ENCODE measurements around the gene KLHL11. TPM values are rescaled to one million over a fixed set of nuclear protein-coding genes. Genes with fewer than 3 reads are reported as not detected.
A peak's percentile ranks its signal among the peaks of the same experiment; 100 is the strongest.

Gene KLHL11, protein sequence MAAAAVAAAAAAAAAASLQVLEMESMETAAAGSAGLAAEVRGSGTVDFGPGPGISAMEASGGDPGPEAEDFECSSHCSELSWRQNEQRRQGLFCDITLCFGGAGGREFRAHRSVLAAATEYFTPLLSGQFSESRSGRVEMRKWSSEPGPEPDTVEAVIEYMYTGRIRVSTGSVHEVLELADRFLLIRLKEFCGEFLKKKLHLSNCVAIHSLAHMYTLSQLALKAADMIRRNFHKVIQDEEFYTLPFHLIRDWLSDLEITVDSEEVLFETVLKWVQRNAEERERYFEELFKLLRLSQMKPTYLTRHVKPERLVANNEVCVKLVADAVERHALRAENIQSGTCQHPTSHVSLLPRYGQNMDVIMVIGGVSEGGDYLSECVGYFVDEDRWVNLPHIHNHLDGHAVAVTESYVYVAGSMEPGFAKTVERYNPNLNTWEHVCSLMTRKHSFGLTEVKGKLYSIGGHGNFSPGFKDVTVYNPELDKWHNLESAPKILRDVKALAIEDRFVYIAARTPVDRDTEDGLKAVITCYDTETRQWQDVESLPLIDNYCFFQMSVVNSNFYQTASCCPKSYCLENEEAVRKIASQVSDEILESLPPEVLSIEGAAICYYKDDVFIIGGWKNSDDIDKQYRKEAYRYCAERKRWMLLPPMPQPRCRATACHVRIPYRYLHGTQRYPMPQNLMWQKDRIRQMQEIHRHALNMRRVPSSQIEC
- total RNA-seq (1 to 10 TPM; 2.3 to 5.9 (median 3.6) TPM), polyA plus RNA-seq (1 to 10 TPM; 1.1 to 1.9 TPM)
- long read RNA-seq, donor 1, partial matches to known transcripts = 0 of 1 reads
- long read RNA-seq, donor 1, other reads (novel, unspliced or antisense) = 1 of 1 reads
- long read RNA-seq, donor 2 = 0 reads
- long read RNA-seq, donor 3 = 0 reads

GRCh38 chr17:41864836-41865595 is at the start of gene KLHL11:
Gene KLHL11, minus strand, starts transcription at chr17:41865423. Its CDS starts 53 bp downstream, at chr17:41865370.
- peak within 1 kb of the TSS; percentile 75 to 95 (median 90) for H3K27ac ChIP-seq
- H3K27me3 ChIP-seq = no peaks in the 10 kb centered on the region
- H3K4me3 ChIP-seq = peak within 1 kb of the TSS; percentile 77 to 100 (median 96)
- H3K9me3 ChIP-seq = no peaks in the 10 kb centered on the region
- TF ChIP-seq POLR2A (IDR thresholded peaks at IDR 0.05) (peak; percentile 82 to 97), CTCF (IDR thresholded peaks at IDR 0.05) (peak in 4 of 12 donors; percentile 30 to 39 (median 34))
- H3K4me1 ChIP-seq = peaks cover 0 to 48% (median 28%) of the 10 kb centered on the region in 12 donors
- DNase-seq = peak; percentile 89 to 92 (median 91)
- 0 to 2% (median 0%) methylated on average over 30 to 90 of the region's 90 CpGs for WGBS, 4 donors
- intact Hi-C loops (cut with DNase I) = loop anchor here in 1 of 10 donors (2.0 kb wide), 1 partner anchor 52 kb away; no protein-coding TSS in a partner anchor
- peak; percentile 92 to 99 (median 98) for ATAC-seq
- peaks cover 0 to 38% (median 33%) of the 10 kb centered on the region in 9 donors for H3K36me3 ChIP-seq

DNA sequence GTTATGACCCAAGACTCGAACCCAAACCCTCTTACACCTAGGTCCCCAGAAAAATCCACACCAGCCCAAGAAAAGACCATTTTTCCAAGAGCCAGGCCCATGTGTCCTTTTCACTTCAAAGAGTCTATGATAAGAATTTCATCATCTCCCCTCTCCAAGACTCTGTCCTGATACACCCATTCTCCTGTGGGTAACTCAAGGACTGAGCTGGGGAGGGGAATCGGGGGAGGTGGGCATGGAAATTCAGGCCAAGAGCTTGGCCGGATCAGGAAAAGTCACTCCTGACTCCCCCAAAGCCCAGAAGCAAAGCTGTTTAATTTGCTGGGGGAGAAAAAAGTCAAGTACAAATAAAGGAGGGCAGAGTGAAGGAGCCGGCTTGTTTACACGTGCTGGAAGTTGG is 49.8 kb upstream of the KLHL11 start:
- DNase-seq (no peak), ATAC-seq (no peak)
- no peak overlapping the region for H3K27ac ChIP-seq
- intact Hi-C loops (cut with DNase I) = no loop called here
- peaks cover 2 to 39% (median 36%) of the 10 kb centered on the region in 9 donors for H3K36me3 ChIP-seq
- no peaks in the 10 kb centered on the region for H3K9me3 ChIP-seq
- H3K4me1 ChIP-seq = peaks cover 0 to 38% (median 29%) of the 10 kb centered on the region in 12 donors
- 87 to 91% (median 90%) methylated on average over 5 of the region's 5 CpGs for WGBS, 4 donors
- no peak overlapping the region for H3K4me3 ChIP-seq
- no peak for TF ChIP-seq POLR2A (IDR thresholded peaks at IDR 0.05)
- no peak for TF ChIP-seq CTCF (IDR thresholded peaks at IDR 0.05)
- no peaks in the 10 kb centered on the region for H3K27me3 ChIP-seq

GRCh38 chr17:41914358-41914766 is 49.1 kb upstream of the KLHL11 start:
- DNase-seq (peak in 2 of 5 donors; percentile 35 to 45), ATAC-seq (no peak)
- 70 to 86% (median 73%) methylated on average over 6 of the region's 6 CpGs for WGBS, 4 donors
- Histone ChIP-seq H3K36me3 (peaks cover 4 to 46% (median 43%) of the 10 kb centered on the region in 9 donors), H3K4me1 (peaks cover 0 to 33% (median 25%) of the 10 kb centered on the region in 12 donors), H3K27ac (no peak overlapping the region), H3K4me3 (no peak overlapping the region), H3K27me3 (no peaks in the 10 kb centered on the region), H3K9me3 (no peaks in the 10 kb centered on the region)
- intact Hi-C loops (cut with DNase I) = no loop called here
- no peak for TF ChIP-seq CTCF (IDR thresholded peaks at IDR 0.05)
- no peak for TF ChIP-seq POLR2A (IDR thresholded peaks at IDR 0.05)
